Liver (tissue), 9 donors: Measurements from ENCODE around the gene SPG21. TPM values are rescaled to one million over a fixed set of nuclear protein-coding genes. Genes with fewer than 3 reads are reported as not detected.

Experiments
- DNase-seq: peaks from one replicate; pipeline ENCODE4 v3.0.0-alpha.2; 2017; ENCODE audit warnings: low spot score
- H3K27ac ChIP-seq, 2 donors: one replicate each; pipeline ENCODE4 v1.7.0; 2013; ENCODE audit warnings: inconsistent platforms in 2 of 2, low read length in 2 of 2, control low read depth in 1 of 2, low read depth in 1 of 2, mild to moderate bottlenecking in 1 of 2
- H3K27me3 ChIP-seq, 4 donors: one replicate each; pipeline versions ENCODE4 v1.6.1 to v1.7.0; 2013; ENCODE audit warnings: low read length in 3 of 4, inconsistent platforms in 1 of 4, mild to moderate bottlenecking in 1 of 4, moderate library complexity in 1 of 4; ENCODE audit not compliant: control insufficient read depth in 4 of 4, insufficient read depth in 4 of 4
- H3K36me3 ChIP-seq, 4 donors: one replicate each; pipeline versions ENCODE4 v1.6.1 to v1.7.0; 2013; ENCODE audit warnings: low read length in 3 of 4, mild to moderate bottlenecking in 3 of 4, low read depth in 1 of 4, moderate library complexity in 1 of 4; ENCODE audit not compliant: control insufficient read depth in 4 of 4, insufficient read depth in 3 of 4
- H3K4me1 ChIP-seq, 4 donors: one replicate each; pipeline versions ENCODE4 v1.6.1 to v1.7.0; 2013; ENCODE audit warnings: low read length in 3 of 4, mild to moderate bottlenecking in 3 of 4, moderate library complexity in 1 of 4; ENCODE audit not compliant: control insufficient read depth in 4 of 4, insufficient read depth in 4 of 4
- H3K4me3 ChIP-seq, 3 donors: one replicate each; pipeline versions ENCODE4 v1.6.1 to v1.7.0; 2013; ENCODE audit warnings: low read length in 3 of 3, control low read depth in 1 of 3, low read depth in 1 of 3, mild to moderate bottlenecking in 1 of 3
- H3K9ac ChIP-seq, 2 donors: one replicate each; pipeline ENCODE4 v1.7.0; 2013; ENCODE audit warnings: low read length in 2 of 2, mild to moderate bottlenecking in 2 of 2, moderate library complexity in 2 of 2, control low read depth in 1 of 2, low read depth in 1 of 2
- H3K9me3 ChIP-seq, 4 donors: one replicate each; pipeline versions ENCODE4 v1.6.1 to v1.7.0; 2013; ENCODE audit warnings: low read length in 3 of 4; ENCODE audit not compliant: control insufficient read depth in 4 of 4
- ATF3 ChIP-seq: IDR thresholded peaks from 2 replicates; pipeline ENCODE4 v1.6.1; 2016; ENCODE audit warnings: antibody characterized with exemption
- CTCF ChIP-seq: fragments of 150-350 bp; IDR thresholded peaks from 2 replicates; pipeline ENCODE4 v1.5.1; 2017; ENCODE audit warnings: improper control_type of control experiment, low read depth, low read length; ENCODE audit not compliant: missing input control
- EGR1 ChIP-seq, 2 donors: IDR thresholded peaks; 2 replicates each; pipeline ENCODE4 v1.6.1; 2016 to 2018; ENCODE audit warnings: antibody characterized with exemption in 2 of 2, low read depth in 2 of 2
- GABPA ChIP-seq, 2 donors: IDR thresholded peaks in 1 of 2; conservative IDR thresholded peaks in 1 of 2; 2 replicates each; pipeline ENCODE4 v1.6.1; 2016; ENCODE audit warnings: antibody characterized with exemption in 2 of 2, mild to moderate bottlenecking in 1 of 2, moderate library complexity in 1 of 2
- HNF4A ChIP-seq, 2 donors: conservative IDR thresholded peaks; 2 replicates each; pipeline ENCODE4 v1.6.1; 2016; ENCODE audit warnings: antibody characterized with exemption in 2 of 2, mild to moderate bottlenecking in 2 of 2
- HNF4G ChIP-seq: IDR thresholded peaks from 2 replicates; pipeline ENCODE4 v1.6.1; 2016; ENCODE audit warnings: antibody characterized with exemption
- JUND ChIP-seq, 2 donors: IDR thresholded peaks; 2 replicates each; pipeline ENCODE4 v1.6.1; 2016; ENCODE audit warnings: antibody characterized with exemption in 2 of 2
- RXRA ChIP-seq, 2 donors: IDR thresholded peaks; 2 replicates each; pipeline ENCODE4 v1.6.1; 2017 to 2018; ENCODE audit warnings: antibody characterized with exemption in 2 of 2, mild to moderate bottlenecking in 1 of 2
- SP1 ChIP-seq: IDR thresholded peaks from 2 replicates; pipeline ENCODE4 v1.6.1; 2018; ENCODE audit warnings: antibody characterized with exemption, mild to moderate bottlenecking
- YY1 ChIP-seq: IDR thresholded peaks from 2 replicates; pipeline ENCODE4 v1.6.1; 2016; ENCODE audit warnings: antibody characterized with exemption, mild to moderate bottlenecking
- WGBS: extraction: QIAGEN DNeasy Blood & Tissue Kit; methylation state at CpG from one replicate; pipeline ENCODE4 v1.1.7; 2013; 5-methylcytosine and 5-hydroxymethylcytosine counted together
- polyA plus RNA-seq, 2 donors: library from polyadenylated mRNA; stranded (reverse) in 1 of 2; unstranded in 1 of 2; fragments of 200-250 nt in 1 of 2; fragments of >200 nt in 1 of 2; fragmentation: Nextera tagmentation in 1 of 2; extraction: Ambion mirVana in 1 of 2; gene quantifications; one replicate each; pipeline versions ENCODE4 v1.2.1 to v1.2.3, GENCODE V29; 2013 to 2015
- total RNA-seq, 2 donors: library from RNA; depleted of rRNA; stranded (reverse); fragments of >200 nt; gene quantifications; one replicate each; pipeline ENCODE4 v1.2.3, GENCODE V29; 2014
- TF ChIP-seq, protein P1 (sequence below): IDR thresholded peaks from 2 replicates; pipeline ENCODE4 v1.6.1; 2016; ENCODE audit warnings: antibody characterized with exemption, mild to moderate bottlenecking
- donor health status: healthy.
- donor health status: healthy.
- donor health status: healthy.
- donor health status: healthy.
- donor health status: healthy.

Gene SPG21
- total and polyA plus RNA-seq, 4 donors: 27.4 to 50.7 (median 41.2) TPM

DNA sequence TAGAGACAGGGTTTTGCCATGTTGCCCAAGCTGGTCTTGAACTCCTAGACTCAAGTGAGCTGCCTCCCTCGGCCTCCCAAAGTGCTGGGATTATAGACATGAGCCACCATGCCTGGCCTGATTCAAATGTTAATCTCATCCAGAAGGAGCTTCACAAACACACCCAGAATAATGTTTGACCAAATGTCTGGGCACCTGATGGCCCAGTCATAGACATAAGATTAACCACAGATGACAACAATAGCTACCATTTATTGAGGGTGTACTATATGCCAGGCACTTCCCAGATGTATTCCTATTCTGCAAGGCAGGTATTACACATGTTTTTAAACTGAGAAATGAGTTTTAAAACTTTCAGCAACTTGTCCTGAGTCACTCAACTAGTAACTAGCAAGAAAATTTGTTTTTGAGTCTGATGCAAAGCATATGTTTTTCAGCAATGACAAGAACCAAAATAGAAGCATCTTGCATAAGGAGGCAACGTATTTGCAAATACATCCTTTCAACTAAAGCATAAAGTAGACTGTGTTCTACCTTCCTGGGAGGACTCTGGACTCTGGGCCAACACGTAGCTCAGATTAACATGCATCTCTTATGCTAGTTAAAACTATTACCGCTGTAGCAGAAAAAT lies 8.1 kb upstream of the SPG21 start:
- Histone ChIP-seq H3K9me3 (no peaks in the 10 kb centered on the region), H3K27me3 (no peaks in the 10 kb centered on the region), H3K4me3 (no peak overlapping the region), H3K36me3 (peaks cover 0 to 2% (median 2%) of the 10 kb centered on the region in 4 donors), H3K27ac (no peak overlapping the region), H3K9ac (no peak overlapping the region), H3K4me1 (no peaks in the 10 kb centered on the region)
- TF ChIP-seq HNF4G: no peak
- WGBS: 90% methylated on average over 4 of the region's 4 CpGs
- DNase-seq: no peak

DNA sequence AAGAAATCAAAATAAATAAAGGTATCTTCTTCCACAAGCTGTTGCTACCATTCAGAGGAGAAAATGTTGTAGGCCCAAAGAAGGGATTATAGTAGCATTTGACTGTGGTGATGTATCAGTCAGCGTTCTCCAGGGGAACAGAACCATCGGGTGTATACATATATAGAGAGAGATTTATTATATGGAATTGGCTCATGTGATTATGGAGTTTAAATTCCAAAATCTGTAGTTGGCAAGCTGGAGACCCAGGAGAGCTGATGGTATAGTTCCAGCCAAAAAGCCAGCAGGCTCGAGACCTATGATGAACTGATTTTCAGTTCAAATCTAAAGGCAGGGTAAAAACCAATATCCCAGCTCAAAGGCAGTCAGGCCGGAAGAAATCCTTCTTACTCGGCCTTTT lies 7.4 kb upstream of the SPG21 start:
- Histone ChIP-seq H3K4me1 (no peaks in the 10 kb centered on the region), H3K36me3 (peaks cover 0 to 2% (median 0%) of the 10 kb centered on the region in 4 donors), H3K27ac (no peak overlapping the region), H3K27me3 (no peaks in the 10 kb centered on the region), H3K4me3 (no peak overlapping the region), H3K9ac (no peak overlapping the region), H3K9me3 (no peaks in the 10 kb centered on the region)
- DNase-seq: no peak
- WGBS: 84% methylated on average over 5 of the region's 5 CpGs
- TF ChIP-seq, protein P1, sequence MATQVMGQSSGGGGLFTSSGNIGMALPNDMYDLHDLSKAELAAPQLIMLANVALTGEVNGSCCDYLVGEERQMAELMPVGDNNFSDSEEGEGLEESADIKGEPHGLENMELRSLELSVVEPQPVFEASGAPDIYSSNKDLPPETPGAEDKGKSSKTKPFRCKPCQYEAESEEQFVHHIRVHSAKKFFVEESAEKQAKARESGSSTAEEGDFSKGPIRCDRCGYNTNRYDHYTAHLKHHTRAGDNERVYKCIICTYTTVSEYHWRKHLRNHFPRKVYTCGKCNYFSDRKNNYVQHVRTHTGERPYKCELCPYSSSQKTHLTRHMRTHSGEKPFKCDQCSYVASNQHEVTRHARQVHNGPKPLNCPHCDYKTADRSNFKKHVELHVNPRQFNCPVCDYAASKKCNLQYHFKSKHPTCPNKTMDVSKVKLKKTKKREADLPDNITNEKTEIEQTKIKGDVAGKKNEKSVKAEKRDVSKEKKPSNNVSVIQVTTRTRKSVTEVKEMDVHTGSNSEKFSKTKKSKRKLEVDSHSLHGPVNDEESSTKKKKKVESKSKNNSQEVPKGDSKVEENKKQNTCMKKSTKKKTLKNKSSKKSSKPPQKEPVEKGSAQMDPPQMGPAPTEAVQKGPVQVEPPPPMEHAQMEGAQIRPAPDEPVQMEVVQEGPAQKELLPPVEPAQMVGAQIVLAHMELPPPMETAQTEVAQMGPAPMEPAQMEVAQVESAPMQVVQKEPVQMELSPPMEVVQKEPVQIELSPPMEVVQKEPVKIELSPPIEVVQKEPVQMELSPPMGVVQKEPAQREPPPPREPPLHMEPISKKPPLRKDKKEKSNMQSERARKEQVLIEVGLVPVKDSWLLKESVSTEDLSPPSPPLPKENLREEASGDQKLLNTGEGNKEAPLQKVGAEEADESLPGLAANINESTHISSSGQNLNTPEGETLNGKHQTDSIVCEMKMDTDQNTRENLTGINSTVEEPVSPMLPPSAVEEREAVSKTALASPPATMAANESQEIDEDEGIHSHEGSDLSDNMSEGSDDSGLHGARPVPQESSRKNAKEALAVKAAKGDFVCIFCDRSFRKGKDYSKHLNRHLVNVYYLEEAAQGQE: no peak
- TF ChIP-seq CTCF (no peak), ATF3 (no peak), HNF4G (no peak), GABPA (IDR thresholded peaks at IDR 0.05 in 1 of 2, conservative IDR thresholded peaks at IDR 0.05 in 1 of 2) (no peak), JUND (IDR thresholded peaks at IDR 0.05) (no peak), HNF4A (conservative IDR thresholded peaks at IDR 0.05) (no peak)

GRCh38 chr15:64993290-64993689 lies 3.6 kb upstream of the SPG21 start:
- DNase-seq: no peak
- no peaks in the 10 kb centered on the region for H3K36me3 ChIP-seq
- H3K4me3 ChIP-seq: no peak overlapping the region
- no peak overlapping the region for H3K9ac ChIP-seq
- no peaks in the 10 kb centered on the region for H3K9me3 ChIP-seq
- WGBS: 63% methylated on average over 1 of the region's 1 CpG
- H3K4me1 ChIP-seq: peaks cover 0 to 14% (median 4%) of the 10 kb centered on the region in 4 donors
- no peaks in the 10 kb centered on the region for H3K27me3 ChIP-seq
- no peak overlapping the region for H3K27ac ChIP-seq
- TF ChIP-seq YY1: no peak
- no peak for TF ChIP-seq EGR1 (IDR thresholded peaks at IDR 0.05; ENCODE audit: low read depth in 2 of 2)
- TF ChIP-seq CTCF: no peak
- no peak for TF ChIP-seq HNF4A (conservative IDR thresholded peaks at IDR 0.05)
- TF ChIP-seq SP1: no peak
- TF ChIP-seq JUND (IDR thresholded peaks at IDR 0.05): no peak
- TF ChIP-seq, protein P1: no peak
- no peak for TF ChIP-seq GABPA (IDR thresholded peaks at IDR 0.05 in 1 of 2, conservative IDR thresholded peaks at IDR 0.05 in 1 of 2)
- TF ChIP-seq RXRA (IDR thresholded peaks at IDR 0.05): no peak
